Stimulated activated CD4-positive, alpha-beta T cell treated with anti-CD3 and anti-CD28 coated beads, Interleukin-12 subunit alpha, Interleukin-12 subunit beta, amount 100 ng/mL, for 24 hours (primary cell): ENCODE data around the gene ZAR1L.

Experiments used
- DNase-seq, 2 experiments: peaks; one replicate each; pipeline ENCODE4 v3.0.0-alpha.2; 2020; ENCODE audit warnings: low read depth in 2 of 2

Gene ZAR1L

DNA sequence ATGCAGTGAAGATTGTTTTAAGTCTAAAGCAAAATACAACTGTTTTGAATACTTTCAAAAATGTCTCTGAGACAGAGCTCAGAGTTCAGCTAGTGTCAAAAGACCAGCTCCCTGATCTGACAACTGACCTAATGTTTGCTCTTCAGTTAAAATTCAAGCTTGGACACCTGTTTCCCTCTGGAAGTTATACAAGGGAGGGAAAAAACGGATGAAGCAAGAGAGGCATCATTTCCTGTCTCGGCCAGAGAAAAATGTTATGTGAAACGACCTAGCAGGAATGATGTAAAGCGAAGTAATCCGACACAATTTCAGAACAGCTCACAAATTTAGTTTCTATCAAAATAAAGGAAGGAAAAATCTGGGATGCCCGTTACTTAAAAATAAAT lies 59.4 kb downstream of the ZAR1L start:
- no peak for DNase-seq

DNA sequence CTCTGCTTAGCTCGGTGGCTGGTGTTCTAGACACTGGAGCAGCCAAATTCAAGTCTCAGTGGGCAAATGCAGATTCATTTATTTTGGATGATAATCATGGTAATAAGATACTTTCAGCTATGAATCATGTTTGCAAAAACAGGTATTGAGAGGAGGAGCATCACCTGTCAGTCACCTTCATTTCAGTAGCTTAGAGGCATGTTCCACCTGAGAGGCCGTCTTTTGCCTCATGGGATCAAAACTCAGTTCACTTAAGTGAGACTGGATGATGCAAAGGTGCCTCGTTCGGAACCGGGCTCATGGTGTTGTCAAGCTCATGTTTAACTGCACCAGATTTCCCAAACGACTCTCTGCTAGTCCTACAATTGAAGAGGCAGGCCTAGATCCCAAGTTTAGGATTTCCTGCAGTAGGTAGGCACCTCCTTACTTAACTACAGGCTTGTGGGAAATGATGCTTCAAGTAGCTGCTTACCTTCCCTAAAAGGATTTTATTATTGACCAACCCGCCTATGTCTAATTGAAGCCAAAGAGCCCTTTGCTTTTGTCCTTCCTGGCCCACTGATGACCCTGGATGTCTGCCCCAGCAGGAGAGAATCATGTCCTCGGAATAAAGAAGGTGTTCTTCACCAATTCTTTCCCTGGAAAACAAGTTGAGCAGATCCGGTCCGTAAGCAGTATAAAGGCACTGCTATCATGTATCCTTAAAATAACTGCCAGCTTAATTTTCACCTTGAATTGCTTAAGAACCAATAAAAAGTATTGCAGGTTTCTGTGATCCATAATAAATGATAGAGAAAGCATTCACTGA lies 60.0 kb downstream of the ZAR1L start:
- no peak for DNase-seq

DNA sequence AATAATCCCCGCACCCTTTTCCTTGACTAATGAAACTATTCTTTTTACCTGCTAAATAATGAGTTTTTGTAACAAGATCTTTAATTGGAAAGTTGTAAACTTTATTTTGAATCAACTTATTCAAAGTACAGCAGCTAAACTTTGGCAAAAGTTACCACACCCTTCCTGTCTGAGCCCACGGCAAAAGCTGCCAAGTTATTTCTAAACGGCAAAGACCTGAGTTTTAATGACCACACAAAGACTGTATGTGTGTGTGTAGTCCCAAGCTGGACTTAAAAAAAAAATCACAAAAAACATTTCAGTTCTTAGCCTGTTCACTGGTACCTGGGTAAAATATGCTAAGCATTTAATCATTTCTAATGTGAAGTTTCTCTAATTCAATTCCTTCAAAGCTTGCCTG lies 60.7 kb downstream of the ZAR1L start:
- no peak for DNase-seq

DNA sequence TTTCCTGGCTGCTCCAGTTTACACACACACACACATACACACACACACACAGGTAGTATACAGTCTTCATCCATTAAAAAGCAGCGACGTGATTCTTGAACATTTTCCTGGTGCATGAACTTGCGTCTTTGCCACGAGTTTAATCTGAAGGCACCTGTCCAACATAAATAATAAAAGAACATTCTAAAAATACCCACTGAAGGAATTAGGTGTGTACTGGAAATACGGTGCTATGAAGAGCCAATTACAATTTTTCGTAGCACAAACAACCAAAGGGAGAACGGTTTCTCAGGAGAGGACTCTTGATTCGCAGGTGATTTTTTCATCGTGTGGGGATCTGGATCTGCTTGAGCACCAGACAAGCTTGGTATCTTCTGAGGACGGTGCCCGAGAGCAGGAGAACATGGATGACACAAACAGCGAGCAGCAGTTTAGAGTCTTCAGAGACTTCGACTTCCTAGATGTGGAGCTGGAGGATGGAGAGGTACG lies 61.2 kb downstream of the ZAR1L start:
- no peak for DNase-seq
